HPDE6-E6E7 (cell line): Measurements from ENCODE around the gene ANO2.

Experiments used
- DNase-seq: peaks from one replicate; pipeline ENCODE4 v3.0.0; 2011; ENCODE audit warnings: missing footprints; ENCODE audit errors: extremely low spot score

The ANO2 gene

DNA sequence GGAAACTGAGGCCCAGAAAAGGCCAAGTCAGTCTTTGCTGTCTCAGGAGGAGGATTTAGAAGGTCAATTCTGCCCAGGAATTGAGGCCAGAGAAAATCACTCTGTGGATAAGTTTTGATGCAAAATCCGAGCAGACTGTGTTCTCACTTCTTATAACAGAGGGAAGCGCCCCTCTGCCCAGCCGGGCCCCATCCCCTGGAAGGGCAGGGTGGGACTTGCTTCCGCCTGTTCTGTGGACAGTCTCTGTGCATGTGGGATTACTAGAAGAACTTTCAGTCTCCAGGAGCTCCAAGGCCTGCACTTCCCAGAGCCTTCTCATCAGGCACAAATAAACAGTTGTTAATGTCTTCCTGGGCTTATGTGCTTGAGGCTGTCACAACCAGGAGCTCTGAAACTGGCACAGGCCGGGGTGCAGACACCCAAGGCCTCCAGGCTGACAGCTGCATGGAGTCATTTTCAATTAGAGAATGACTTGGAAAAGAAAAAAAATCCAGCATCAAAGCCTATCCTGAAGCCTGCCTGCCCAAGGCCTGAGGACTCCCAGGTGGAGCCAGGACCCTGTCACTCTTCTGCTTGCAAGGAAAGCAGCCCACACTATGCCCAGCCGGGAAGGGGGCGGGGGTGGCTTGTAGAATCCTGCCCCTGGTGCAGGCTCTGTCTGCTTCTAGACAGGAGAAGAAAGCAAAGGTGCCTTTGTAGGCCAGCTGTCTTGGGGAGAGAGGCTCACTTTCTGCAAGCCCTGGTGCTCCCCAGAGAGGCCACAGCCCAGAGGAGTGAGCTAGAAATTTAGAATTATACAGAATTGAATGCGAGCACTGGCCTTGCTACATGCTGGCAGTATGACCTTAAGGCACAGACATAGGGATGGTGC, 428.5 kb downstream of the ANO2 start:
- no peak for DNase-seq

GRCh38 chr12:5515458-5515857, 429.6 kb downstream of the ANO2 start:
- no peak for DNase-seq

DNA sequence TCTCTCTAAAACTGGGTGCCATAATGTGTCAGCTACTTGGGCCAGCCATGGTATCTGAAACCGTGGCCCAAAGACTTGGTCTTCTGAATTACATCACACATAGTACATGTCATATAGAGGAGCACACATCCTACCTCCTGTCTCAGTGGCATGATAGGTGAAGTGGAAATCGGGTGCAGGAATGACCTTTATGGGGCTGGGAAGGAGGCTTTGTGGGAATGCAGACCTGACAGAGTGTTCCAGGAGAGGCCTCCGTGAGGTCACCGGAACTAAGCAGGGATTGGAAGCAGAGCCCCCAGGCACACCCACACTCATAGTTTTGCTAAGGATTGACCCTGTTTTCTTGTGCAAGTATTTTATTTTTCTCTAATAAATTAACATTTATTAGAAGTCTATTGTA, 430.5 kb downstream of the ANO2 start:
- DNase-seq = no peak

DNA sequence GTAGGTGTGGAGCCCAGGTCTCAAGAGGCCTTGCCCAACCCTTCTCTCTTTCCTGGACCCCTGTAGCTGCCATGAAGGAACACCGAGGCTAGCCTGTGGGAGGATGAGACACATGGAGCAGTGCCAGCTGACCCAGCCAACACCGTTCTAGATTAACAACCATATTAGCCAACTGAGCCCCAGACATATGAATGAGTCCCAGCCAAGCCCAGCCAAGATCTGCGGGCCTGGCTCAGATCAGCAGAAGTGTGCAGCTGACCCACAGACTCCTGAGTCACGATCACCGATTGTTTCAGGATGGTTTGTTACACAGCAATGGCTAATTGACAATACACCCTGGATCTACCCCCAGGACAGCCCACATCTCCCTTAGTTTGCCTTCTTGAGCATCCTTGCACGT, 431.0 kb downstream of the ANO2 start:
- no peak for DNase-seq

- no peak for DNase-seq
Measured at GRCh38 chr12:5513406-5513805, 431.7 kb downstream of the ANO2 start.
